GM19099 (cell line): Measurements from ENCODE around the gene PKDREJ.

Experiments
- POLR2A ChIP-seq: IDR thresholded peaks from 3 replicates; pipeline ENCODE4 v1.6.1; 2011; ENCODE audit warnings: low read depth; ENCODE audit not compliant: insufficient read length; ENCODE audit errors: extremely low read depth

The PKDREJ gene

GRCh38 chr22:46238541-46238940, 24.6 kb downstream of the PKDREJ start:
- TF ChIP-seq POLR2A: no peak

GRCh38 chr22:46237453-46238124, 25.6 kb downstream of the PKDREJ start:
- TF ChIP-seq POLR2A: no peak

- TF ChIP-seq POLR2A: no peak
Measured at GRCh38 chr22:46234969-46235368, 28.2 kb downstream of the PKDREJ start.

- no peak for TF ChIP-seq POLR2A
Measured at GRCh38 chr22:46233231-46233630, 29.9 kb downstream of the PKDREJ start.

DNA sequence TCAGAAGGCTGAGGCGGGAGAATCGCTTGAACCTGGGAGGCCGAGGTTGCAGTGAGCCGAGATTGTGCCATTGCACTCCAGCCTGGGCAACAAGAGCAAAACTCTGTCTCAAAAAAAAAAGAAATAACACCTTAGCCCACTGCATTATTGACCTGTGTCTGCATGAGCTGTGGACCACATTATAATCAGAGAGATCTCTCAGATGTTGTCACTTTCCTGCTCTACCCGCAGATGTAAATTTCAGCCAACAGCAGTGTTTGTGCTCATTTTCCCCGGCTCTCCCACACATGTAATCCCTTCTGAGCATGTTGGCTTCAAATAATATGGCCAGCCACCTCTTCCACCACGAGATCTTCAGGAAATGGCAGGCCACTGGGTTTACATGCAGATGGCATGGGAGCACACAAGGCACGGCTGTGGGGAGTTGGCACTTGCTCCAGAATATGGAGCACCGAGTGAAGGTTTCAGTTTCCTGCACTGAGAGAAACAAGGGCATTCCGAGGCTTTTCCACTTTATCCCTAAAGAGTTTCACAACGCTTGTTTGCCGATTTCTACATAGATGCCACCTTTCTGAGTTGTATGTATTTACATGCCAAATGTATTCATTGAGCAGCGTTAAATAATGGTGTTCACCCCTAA, 32.8 kb downstream of the PKDREJ start:
- TF ChIP-seq POLR2A: no peak

- no peak for TF ChIP-seq POLR2A
Measured at GRCh38 chr22:46229701-46230100, 33.4 kb downstream of the PKDREJ start.

- no peak for TF ChIP-seq POLR2A
Measured at GRCh38 chr22:46226577-46226976, 36.6 kb downstream of the PKDREJ start.

DNA sequence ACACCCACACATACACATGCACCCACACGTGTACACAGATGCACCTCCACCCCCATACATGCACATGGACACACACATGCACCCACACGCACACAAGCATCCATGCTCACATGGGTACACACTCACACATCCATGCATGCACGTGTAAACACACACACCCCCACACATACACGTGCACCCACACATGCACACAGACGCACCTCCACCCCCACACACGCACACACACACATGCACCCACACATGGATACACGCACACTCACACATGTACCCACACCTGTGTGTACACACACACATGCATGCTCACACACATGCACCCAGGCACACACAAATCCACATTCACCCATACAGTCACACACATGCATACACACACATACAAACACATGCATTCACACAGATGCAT, 37.5 kb downstream of the PKDREJ start:
- no peak for TF ChIP-seq POLR2A

GRCh38 chr22:46224898-46225290, 38.2 kb downstream of the PKDREJ start:
- no peak for TF ChIP-seq POLR2A

DNA sequence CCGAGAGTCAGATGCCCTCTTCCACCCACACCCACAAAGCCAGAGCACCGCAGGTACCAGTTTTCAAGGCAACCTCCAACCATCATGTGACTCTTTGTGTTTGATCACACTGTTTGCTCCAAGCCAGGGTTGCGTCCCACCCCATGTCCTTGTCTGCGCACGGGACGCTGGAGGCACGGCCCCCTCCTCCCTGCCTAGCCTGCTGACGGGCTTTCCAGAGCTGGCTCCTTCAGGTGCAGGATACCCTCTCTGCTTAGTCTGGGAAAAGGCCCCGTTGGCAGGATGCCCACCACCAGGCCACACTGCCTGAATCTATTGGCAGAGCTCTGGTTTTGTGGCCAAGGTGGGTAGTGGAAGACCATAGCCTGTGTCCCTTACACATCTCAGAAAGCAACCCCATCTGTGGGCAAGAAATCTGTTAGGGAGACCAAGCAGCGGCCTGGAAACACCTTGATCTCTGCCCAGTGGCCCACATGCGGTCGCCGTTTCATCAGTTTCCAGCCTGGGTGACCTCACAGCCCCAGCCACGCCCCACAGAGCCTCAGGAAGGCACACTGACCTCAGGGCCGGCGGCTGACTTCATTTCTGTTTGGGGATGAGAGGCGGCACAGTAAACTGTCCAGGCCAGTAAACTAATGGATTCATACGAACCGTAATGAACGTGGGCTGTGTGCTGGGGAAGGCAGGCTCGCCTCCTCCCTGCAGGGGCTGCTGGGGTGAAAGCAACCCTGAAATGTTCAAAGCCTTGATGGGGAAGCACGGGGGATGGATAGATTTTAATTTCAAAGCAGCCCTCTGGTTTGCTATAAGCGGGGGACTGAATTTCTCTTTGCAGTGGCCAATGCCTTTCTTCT, 38.9 kb downstream of the PKDREJ start:
- TF ChIP-seq POLR2A: no peak

DNA sequence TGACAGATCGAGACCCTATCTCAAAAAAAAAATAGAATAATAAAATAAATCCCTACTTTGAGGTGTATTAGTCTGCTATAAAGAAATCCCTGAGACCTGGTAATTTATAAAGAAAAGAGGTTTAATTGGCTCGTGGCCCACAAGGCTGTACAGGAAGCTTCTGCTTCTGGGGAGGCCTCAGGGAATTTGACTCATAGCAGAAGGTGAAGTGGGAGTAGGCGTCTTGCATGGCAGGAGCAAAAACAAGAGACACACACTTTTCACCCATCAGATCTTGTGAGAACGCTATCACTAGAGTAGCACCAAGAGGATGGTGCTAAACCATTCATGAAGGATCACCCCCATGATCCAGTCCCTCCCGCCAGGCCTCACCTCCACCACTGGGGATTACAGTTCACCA, 42.2 kb downstream of the PKDREJ start:
- no peak for TF ChIP-seq POLR2A

DNA sequence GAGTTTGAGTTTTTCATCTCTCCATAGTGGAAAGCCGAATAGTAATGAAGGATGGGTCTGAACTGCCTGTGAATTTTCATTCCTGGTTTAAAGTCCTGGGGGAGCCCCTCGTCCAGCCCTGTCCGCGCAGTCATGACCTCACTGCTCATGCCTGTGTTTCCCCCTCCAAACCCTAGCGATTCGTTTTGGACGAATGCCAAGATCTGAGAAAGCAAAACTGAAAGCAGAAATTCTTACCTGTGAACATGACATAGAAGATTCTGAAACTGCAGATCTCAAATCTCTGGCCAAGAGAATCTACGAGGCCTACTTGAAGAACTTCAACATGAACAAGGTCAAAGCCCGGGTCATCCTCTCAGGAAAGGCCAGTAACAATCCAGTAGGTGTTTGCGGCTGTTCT, 43.5 kb downstream of the PKDREJ start:
- no peak for TF ChIP-seq POLR2A

DNA sequence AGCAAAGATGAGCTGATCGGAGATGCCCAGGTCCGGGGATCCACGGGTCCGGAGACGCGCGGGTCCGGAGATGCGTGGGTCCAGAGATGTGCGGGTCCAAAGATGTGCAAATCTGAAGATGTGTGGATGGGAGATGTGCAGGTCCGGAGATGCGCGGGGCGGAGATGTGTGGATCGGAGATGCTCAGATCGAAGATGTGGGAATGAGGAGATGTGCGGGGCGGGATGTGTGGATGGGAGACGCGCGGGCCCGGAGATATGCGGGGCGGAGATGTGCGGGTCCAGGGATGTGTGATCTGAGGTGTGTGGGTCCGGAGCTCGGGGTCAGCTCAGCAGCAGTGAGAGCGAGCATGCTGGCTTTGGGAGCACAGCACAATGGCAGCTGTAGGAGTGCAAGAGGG, 48.5 kb downstream of the PKDREJ start:
- no peak for TF ChIP-seq POLR2A

GRCh38 chr22:46214149-46214548, 49.0 kb downstream of the PKDREJ start:
- TF ChIP-seq POLR2A: no peak

DNA sequence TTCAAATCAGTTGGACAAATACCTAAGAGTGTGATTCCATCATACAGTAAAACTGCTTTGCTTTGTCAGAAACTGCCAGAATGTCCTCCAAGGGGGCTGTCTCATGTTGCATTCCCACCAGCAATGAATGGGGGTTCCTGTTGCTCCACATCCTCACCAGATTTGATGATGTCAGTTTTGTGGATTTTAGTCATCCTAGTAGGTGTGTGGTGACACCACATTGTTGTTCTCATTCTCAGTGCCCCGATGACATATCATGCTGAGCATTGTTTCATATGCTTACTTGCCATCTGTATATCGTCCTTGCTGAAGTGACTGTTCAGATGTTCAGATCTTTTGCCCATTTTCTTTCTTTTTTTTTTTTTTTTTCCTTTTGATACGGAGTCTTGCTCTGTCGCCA, 50.1 kb downstream of the PKDREJ start:
- no peak for TF ChIP-seq POLR2A

GRCh38 chr22:46212195-46212594, 50.9 kb downstream of the PKDREJ start:
- TF ChIP-seq POLR2A: no peak
